NB4 (cell line): Measurements from ENCODE around the gene SLFN11.
A peak's percentile ranks its signal among the peaks of the same experiment; 100 is the strongest.
"Not testable (repeated sequence)": the region's sequence is repeated elsewhere in the genome, so short reads cannot be mapped to it uniquely, and the experiment has no call there.

ENCODE experiments used
- DNase-seq: peaks from one replicate; pipeline ENCODE4 v3.0.0; 2010; ENCODE audit warnings: low read depth
- H3K4me3 ChIP-seq: one replicate; pipeline ENCODE4 v1.5.1; 2011; ENCODE audit warnings: mild to moderate bottlenecking, low read depth, low read length, moderate library complexity
- MYC ChIP-seq: IDR thresholded peaks from 2 replicates; pipeline ENCODE4 v1.6.1; 2011; ENCODE audit warnings: low read depth, low read length
- POLR2A ChIP-seq: IDR thresholded peaks from 2 replicates; pipeline ENCODE4 v1.6.1; 2011; ENCODE audit warnings: mild to moderate bottlenecking; ENCODE audit not compliant: insufficient read length; ENCODE audit errors: extremely low read depth
- TF ChIP-seq, protein P1 (sequence below): IDR thresholded peaks from 2 replicates; pipeline ENCODE4 v1.6.1; 2011; ENCODE audit warnings: low read depth, low read length
- TF ChIP-seq, protein P2 (sequence below): IDR thresholded peaks from one replicate; pipeline ENCODE4 v1.5.1; 2012; ENCODE audit warnings: low read depth, low read length

Gene SLFN11, protein sequence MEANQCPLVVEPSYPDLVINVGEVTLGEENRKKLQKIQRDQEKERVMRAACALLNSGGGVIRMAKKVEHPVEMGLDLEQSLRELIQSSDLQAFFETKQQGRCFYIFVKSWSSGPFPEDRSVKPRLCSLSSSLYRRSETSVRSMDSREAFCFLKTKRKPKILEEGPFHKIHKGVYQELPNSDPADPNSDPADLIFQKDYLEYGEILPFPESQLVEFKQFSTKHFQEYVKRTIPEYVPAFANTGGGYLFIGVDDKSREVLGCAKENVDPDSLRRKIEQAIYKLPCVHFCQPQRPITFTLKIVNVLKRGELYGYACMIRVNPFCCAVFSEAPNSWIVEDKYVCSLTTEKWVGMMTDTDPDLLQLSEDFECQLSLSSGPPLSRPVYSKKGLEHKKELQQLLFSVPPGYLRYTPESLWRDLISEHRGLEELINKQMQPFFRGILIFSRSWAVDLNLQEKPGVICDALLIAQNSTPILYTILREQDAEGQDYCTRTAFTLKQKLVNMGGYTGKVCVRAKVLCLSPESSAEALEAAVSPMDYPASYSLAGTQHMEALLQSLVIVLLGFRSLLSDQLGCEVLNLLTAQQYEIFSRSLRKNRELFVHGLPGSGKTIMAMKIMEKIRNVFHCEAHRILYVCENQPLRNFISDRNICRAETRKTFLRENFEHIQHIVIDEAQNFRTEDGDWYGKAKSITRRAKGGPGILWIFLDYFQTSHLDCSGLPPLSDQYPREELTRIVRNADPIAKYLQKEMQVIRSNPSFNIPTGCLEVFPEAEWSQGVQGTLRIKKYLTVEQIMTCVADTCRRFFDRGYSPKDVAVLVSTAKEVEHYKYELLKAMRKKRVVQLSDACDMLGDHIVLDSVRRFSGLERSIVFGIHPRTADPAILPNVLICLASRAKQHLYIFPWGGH

DNA sequence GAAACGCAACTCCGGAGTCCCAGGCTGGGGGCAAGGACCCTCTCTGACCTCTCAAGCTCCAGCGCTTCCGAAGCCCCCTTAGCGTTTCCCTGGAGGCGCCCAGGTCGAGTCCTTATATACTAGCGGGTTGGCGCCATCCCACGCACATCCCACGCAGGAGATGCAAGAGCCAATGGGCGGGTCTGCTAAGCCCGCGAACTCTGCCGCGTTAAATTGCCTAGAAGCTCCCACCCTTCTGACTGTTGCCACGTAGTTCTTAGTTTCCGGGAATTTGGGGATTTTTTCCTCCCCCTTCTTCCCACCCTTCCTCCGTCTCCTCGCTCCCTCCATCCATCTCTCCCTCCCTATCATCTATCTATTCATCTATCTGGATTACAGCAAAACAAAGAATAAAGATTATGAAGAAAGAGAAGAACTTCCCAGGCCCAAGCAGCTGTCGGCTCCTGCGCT is at the start of gene SLFN11:
Gene SLFN11 (minus strand): TSS at position 88 of the 450 bp plus-strand sequence. CDS start 9,814 bp downstream, outside the sequence.
- H3K4me3 ChIP-seq: peak within 1 kb of the TSS; percentile 80
- TF ChIP-seq, protein P1, sequence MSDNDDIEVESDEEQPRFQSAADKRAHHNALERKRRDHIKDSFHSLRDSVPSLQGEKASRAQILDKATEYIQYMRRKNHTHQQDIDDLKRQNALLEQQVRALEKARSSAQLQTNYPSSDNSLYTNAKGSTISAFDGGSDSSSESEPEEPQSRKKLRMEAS: no peak
- TF ChIP-seq MYC (no peak), POLR2A (peak; percentile 99)
- DNase-seq: peak; percentile 94

DNA sequence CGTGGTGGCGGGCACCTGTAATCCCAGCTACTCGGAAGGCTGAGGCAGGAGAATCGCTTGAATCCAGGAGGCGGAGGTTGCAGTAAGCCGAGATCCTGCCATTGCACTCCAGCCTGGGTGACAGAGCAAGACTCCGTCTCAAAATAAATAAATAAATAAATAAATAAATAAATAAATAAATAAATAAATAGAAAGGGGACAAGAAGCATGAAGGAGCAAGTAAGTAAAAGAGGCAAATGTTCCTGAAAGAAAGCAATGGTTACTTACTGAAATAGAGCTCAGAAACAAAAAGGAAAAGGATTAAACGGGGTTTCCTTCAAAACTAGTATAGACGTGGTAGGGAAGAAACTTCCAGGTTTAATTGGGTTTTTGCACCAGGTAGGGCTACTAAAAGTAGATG is 47.6 kb upstream of the SLFN11 start:
- DNase-seq: not testable (repeated sequence)

DNA sequence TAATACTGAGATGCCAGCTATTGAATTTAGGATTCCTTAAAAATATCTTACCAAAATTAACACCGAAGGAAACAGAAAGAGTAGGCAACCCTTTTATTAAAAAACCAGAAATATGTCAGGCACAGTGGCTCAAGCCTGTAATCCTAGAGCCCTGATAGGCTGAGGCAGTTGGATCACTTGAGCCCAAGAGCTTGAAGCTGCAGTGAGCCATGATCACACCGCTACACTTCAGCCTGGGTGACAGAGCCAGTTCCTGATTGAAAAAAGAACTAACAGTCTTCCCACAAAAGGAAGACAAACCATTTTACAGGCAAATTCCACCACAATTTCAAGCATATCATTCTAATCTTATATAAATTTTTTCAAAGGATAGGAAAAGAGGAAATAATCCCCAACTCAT is 43.2 kb upstream of the SLFN11 start:
- H3K4me3 ChIP-seq: no peak overlapping the region
- TF ChIP-seq POLR2A (no peak), MYC (no peak)
- TF ChIP-seq, protein P2, sequence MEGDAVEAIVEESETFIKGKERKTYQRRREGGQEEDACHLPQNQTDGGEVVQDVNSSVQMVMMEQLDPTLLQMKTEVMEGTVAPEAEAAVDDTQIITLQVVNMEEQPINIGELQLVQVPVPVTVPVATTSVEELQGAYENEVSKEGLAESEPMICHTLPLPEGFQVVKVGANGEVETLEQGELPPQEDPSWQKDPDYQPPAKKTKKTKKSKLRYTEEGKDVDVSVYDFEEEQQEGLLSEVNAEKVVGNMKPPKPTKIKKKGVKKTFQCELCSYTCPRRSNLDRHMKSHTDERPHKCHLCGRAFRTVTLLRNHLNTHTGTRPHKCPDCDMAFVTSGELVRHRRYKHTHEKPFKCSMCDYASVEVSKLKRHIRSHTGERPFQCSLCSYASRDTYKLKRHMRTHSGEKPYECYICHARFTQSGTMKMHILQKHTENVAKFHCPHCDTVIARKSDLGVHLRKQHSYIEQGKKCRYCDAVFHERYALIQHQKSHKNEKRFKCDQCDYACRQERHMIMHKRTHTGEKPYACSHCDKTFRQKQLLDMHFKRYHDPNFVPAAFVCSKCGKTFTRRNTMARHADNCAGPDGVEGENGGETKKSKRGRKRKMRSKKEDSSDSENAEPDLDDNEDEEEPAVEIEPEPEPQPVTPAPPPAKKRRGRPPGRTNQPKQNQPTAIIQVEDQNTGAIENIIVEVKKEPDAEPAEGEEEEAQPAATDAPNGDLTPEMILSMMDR: no peak
- TF ChIP-seq, protein P1: no peak
- no peak for DNase-seq

More for the DNA sequence above, 47.6 kb upstream of the SLFN11 start:
- H3K4me3 ChIP-seq: not testable (repeated sequence)

DNA sequence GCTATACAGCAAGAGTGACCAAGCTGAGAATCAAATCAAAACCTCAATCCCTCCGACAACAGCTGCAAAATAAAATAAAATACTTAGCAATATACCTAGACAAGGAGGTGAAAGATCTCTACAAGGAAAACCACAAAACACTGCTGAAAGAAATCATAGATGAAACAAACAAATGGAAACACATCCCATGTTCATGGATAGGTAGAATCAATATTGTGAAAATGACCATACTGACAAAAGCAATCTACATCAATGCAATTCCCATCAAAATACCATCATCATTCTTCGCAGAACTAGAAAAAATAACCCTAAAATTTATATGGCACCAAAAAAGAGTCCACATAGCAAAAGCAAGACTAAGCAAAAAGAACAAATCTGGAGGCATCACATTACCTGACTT is 41.3 kb upstream of the SLFN11 start:
- DNase-seq, H3K4me3 ChIP-seq: not testable (repeated sequence)

DNA sequence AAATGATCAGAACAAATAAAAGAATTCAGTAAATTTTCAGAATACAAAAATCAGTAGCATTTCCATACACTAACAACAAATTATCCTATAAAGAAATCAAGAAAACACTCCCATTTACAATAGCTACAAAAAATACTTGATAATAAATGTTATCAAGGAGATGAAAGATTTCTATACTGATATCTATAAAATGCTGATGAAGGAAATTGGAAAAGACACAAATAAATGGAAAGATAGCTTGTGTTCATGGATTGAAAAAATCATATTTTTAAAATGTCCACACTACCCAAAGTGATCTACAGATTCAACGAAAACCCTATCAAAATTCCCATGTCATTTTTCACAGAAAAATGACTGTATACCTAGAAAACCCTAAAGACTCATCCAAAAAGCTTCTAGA is 40.8 kb upstream of the SLFN11 start:
- DNase-seq: no peak
- TF ChIP-seq, protein P2: no peak
- TF ChIP-seq, protein P1: no peak
- TF ChIP-seq MYC: no peak
- no peak for TF ChIP-seq POLR2A
- no peak overlapping the region for H3K4me3 ChIP-seq

DNA sequence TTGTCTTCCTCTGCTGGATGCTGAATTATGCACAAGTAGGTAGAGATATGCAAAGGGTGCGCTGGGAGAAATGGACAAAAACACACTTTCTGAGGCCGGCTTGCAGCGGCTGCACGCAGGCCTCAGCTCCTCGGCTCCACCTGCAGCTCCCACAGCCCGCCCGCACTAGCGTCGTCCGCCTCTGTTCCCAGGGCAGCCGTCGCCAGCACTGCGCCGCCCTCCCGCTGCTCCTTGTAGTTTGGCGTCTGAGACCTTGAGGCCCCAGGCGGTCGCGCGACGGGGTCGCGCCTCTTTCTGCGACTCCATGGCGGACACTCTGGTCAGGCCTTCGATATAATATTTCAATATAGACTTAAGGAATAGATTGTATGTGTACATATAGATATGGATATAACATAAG is 34.1 kb upstream of the SLFN11 start:
- TF ChIP-seq MYC (no peak), POLR2A (no peak)
- TF ChIP-seq, protein P1: no peak
- TF ChIP-seq, protein P2: no peak
- H3K4me3 ChIP-seq: no peak overlapping the region
- no peak for DNase-seq

DNA sequence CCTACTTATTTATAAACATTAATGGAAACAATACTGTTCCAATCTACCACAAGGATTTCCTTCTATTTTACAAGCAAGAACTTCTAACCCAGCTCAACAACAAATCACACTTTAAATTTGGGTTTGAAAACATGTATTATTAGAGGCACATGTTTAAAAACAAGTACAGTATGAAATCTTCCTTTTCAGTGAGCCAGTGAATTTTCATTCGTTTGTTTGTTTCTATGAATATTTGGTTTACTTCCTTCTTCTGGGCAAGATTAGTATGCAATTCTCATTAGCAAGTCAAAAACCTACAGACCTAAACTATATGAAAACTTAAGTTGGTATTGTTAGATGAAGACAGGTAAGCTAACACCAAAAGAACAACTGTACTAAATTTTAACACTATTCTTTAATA is 33.1 kb upstream of the SLFN11 start:
- DNase-seq: no peak
- TF ChIP-seq POLR2A (no peak), MYC (no peak)
- TF ChIP-seq, protein P2: no peak
- TF ChIP-seq, protein P1: no peak
- no peak overlapping the region for H3K4me3 ChIP-seq
